HL-60 (cell line): ENCODE data around the gene PUS3.

ENCODE experiments used
- DNase-seq, 2 experiments: peaks; one replicate each; pipeline ENCODE4 v3.0.0-alpha.2; 2010 to 2020; ENCODE audit warnings: low read depth in 1 of 2, low spot score in 1 of 2
- H3K27ac ChIP-seq: fragments of 250-450 bp; sonication (Bioruptor Pico); replicated peaks from 2 replicates; pipeline ENCODE4 v1.5.1; 2020; ENCODE audit warnings: mild to moderate bottlenecking, moderate library complexity
- H3K27me3 ChIP-seq: fragments of 250-450 bp; sonication (Bioruptor Pico); 2 replicates; pipeline ENCODE4 v1.5.1; 2021; ENCODE audit warnings: mild to moderate bottlenecking, moderate library complexity; ENCODE audit not compliant: insufficient read depth, poor library complexity, severe bottlenecking
- H3K4me3 ChIP-seq: replicated peaks from 2 replicates; pipeline ENCODE4 v1.5.1; 2011; ENCODE audit warnings: mild to moderate bottlenecking, control low read depth, low read length; ENCODE audit not compliant: insufficient read depth
- GABPA ChIP-seq: IDR thresholded peaks from 2 replicates; pipeline ENCODE4 v1.6.1; 2012; ENCODE audit warnings: low read depth
- POLR2AphosphoS5 ChIP-seq: IDR thresholded peaks from 2 replicates; pipeline ENCODE4 v1.6.1; 2012; ENCODE audit warnings: low read depth
- SPI1 ChIP-seq: IDR thresholded peaks from 2 replicates; pipeline ENCODE4 v1.6.1; 2012; ENCODE audit warnings: low read depth, mild to moderate bottlenecking, borderline replicate concordance
- TF ChIP-seq, protein P1 (sequence below): IDR thresholded peaks from 2 replicates; pipeline ENCODE4 v1.6.1; 2012; ENCODE audit warnings: low read depth; ENCODE audit not compliant: insufficient replicate concordance
- TF ChIP-seq, protein P2 (sequence below): IDR thresholded peaks from one replicate; pipeline ENCODE4 v1.5.1; 2011; ENCODE audit warnings: low read length, control low read depth, inconsistent platforms; ENCODE audit not compliant: insufficient read depth

Gene PUS3

DNA sequence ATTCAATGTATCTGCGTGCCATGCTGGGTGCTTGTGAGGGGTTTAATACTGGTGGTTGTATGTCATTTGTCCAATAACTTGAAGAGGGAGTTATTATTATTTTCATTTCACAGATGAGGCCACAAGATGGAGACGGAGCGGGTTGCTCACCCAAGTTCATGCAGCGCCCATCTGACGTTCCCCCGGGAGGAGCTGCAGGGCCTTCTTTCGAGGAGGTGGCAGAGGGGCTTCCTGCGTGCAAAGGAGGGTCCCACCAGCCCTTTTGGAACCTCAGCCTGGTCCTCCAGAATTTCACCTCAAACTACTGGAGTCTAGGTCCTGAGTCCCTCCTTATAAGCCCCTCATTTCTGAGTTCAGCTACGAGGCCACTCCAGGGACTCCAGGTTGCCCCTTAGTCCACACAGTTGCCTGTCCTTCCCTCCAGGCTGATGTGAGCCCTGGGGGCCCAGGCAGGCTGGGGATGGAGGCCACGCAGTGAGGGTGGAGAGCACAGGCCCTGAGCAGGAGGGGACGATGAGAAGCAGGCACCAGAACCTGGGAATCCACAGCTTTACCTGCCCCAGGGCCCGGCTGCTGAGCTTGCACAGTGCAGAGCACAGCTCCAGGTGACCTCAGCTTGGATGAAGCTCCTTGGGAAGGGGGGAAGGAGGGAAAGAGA, 39.9 kb upstream of the PUS3 start:
- Histone ChIP-seq H3K27ac (no peak overlapping the region), H3K27me3 (no peaks in the 10 kb centered on the region), H3K4me3 (no peak overlapping the region)
- TF ChIP-seq, protein P1, sequence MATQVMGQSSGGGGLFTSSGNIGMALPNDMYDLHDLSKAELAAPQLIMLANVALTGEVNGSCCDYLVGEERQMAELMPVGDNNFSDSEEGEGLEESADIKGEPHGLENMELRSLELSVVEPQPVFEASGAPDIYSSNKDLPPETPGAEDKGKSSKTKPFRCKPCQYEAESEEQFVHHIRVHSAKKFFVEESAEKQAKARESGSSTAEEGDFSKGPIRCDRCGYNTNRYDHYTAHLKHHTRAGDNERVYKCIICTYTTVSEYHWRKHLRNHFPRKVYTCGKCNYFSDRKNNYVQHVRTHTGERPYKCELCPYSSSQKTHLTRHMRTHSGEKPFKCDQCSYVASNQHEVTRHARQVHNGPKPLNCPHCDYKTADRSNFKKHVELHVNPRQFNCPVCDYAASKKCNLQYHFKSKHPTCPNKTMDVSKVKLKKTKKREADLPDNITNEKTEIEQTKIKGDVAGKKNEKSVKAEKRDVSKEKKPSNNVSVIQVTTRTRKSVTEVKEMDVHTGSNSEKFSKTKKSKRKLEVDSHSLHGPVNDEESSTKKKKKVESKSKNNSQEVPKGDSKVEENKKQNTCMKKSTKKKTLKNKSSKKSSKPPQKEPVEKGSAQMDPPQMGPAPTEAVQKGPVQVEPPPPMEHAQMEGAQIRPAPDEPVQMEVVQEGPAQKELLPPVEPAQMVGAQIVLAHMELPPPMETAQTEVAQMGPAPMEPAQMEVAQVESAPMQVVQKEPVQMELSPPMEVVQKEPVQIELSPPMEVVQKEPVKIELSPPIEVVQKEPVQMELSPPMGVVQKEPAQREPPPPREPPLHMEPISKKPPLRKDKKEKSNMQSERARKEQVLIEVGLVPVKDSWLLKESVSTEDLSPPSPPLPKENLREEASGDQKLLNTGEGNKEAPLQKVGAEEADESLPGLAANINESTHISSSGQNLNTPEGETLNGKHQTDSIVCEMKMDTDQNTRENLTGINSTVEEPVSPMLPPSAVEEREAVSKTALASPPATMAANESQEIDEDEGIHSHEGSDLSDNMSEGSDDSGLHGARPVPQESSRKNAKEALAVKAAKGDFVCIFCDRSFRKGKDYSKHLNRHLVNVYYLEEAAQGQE, result no peak
- TF ChIP-seq, protein P2, sequence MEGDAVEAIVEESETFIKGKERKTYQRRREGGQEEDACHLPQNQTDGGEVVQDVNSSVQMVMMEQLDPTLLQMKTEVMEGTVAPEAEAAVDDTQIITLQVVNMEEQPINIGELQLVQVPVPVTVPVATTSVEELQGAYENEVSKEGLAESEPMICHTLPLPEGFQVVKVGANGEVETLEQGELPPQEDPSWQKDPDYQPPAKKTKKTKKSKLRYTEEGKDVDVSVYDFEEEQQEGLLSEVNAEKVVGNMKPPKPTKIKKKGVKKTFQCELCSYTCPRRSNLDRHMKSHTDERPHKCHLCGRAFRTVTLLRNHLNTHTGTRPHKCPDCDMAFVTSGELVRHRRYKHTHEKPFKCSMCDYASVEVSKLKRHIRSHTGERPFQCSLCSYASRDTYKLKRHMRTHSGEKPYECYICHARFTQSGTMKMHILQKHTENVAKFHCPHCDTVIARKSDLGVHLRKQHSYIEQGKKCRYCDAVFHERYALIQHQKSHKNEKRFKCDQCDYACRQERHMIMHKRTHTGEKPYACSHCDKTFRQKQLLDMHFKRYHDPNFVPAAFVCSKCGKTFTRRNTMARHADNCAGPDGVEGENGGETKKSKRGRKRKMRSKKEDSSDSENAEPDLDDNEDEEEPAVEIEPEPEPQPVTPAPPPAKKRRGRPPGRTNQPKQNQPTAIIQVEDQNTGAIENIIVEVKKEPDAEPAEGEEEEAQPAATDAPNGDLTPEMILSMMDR, result no peak
- no peak for TF ChIP-seq SPI1
- DNase-seq, result no peak

DNA sequence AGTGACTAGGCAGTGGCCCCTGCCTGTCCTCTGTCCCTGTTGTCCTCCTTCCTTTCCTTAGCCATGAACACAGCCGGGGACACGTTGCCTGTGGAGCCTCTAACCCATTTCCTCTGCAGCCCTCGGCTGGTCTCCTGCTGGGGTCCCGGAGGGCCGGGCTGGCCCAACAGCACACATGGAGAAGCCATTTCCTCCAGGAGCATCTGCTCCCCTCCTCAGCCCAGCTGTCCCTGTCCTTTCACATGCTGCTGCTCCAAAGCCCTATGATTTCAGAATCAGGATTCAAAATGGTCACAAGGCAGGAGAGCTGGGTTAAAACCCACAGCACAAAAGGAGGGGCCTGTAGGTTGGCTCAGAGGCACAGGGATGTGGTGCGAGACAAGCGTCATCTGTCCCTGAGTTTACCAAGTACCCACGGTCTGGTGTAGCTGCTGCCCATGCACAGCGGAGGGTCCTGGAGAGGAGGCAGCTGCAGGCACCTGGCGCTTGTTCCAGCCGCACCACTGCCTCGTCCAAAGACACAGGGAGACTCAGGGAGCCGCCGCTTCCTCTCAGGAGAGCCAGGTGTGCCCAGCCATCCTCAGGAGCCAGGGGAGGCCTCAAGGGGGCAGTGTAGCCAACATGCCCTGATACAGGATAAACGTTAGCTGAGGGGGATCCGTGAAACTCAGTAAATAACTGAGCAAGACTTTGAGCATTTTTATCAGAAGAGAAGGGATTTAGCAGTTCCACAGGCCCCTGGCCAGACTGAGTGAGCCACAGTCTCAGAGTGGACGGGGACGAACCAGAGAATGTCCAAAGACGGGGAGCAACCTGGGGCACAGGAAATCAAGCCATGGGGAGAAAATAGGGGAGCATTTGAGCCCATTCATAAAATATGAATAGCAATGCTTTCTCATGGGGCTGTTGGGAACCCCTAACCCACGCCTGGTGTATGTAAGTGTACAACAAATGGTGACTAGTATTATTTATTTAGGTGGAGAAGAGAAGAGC, 38.9 kb upstream of the PUS3 start:
- H3K27me3 ChIP-seq, result no peaks in the 10 kb centered on the region
- H3K4me3 ChIP-seq, result no peak overlapping the region
- DNase-seq, result no peak
- H3K27ac ChIP-seq, result no peak overlapping the region
- TF ChIP-seq POLR2AphosphoS5, result no peak
- TF ChIP-seq, protein P2, result peak; percentile 25

DNA sequence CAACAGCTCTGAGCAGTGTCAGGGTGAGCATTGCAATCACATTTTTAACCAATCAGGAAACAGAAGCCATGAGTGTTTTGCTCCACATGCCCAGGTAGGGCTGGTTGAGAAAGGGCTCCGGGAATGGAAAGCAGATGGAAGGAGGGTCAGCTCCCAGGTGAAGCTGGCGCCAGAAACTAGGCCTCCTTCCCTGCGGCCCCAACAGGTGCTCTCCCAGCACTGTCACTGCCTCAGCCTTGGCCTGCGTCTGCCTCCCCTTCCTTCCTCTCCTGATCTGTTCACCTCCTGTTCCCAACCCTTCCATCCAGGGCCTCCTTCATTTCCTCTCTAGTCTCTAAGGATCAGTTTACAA, 38.2 kb upstream of the PUS3 start:
- TF ChIP-seq GABPA, result no peak
- no peak for TF ChIP-seq SPI1
- TF ChIP-seq POLR2AphosphoS5, result no peak
- TF ChIP-seq, protein P2, result no peak
- TF ChIP-seq, protein P1, result no peak
- Histone ChIP-seq H3K27ac (no peak overlapping the region), H3K27me3 (no peaks in the 10 kb centered on the region), H3K4me3 (no peak overlapping the region)
- DNase-seq, result no peak
